Neural progenitor cell (in vitro differentiated cells): ENCODE data around the gene BLZF1.

Experiments used
- EZH2phosphoT487 ChIP-seq: fragments of 200-600 bp; sonication (generic); IDR thresholded peaks from 2 replicates; pipeline ENCODE4 v1.6.1; 2017; ENCODE audit warnings: antibody characterized with exemption
- TF ChIP-seq, protein P1 (sequence below): fragments of 200-600 bp; sonication (generic); IDR thresholded peaks from 2 replicates; pipeline ENCODE4 v1.5.1; 2017; ENCODE audit warnings: antibody characterized with exemption, mild to moderate bottlenecking

DNA sequence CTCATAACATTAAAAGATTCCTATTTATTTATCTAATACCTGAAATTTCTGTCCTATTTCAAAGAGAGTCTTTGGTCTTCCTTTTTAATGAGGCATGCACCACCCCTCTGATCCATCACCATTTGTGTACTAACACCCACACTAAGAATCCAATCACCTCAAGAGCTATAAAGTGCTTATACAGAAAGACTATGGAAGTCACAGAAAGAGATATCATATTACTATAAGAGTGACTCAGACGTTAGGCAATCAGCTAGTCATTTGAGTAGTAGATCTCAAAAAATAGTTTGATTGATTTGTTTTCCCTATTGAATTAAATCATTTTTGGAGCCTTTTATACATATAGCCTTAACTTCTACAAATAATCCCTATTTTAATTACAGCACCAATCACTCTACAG, 46.5 kb upstream of the BLZF1 start:
- TF ChIP-seq, protein P1, sequence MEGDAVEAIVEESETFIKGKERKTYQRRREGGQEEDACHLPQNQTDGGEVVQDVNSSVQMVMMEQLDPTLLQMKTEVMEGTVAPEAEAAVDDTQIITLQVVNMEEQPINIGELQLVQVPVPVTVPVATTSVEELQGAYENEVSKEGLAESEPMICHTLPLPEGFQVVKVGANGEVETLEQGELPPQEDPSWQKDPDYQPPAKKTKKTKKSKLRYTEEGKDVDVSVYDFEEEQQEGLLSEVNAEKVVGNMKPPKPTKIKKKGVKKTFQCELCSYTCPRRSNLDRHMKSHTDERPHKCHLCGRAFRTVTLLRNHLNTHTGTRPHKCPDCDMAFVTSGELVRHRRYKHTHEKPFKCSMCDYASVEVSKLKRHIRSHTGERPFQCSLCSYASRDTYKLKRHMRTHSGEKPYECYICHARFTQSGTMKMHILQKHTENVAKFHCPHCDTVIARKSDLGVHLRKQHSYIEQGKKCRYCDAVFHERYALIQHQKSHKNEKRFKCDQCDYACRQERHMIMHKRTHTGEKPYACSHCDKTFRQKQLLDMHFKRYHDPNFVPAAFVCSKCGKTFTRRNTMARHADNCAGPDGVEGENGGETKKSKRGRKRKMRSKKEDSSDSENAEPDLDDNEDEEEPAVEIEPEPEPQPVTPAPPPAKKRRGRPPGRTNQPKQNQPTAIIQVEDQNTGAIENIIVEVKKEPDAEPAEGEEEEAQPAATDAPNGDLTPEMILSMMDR = no peak
- TF ChIP-seq EZH2phosphoT487 = no peak
